Measurements from ENCODE around the gene GABRB2.

- no peak for TF ChIP-seq CTCF (IDR thresholded peaks at IDR 0.05 in 8 of 11, conservative IDR thresholded peaks at IDR 0.05 in 3 of 11)
- TF ChIP-seq POLR2A (IDR thresholded peaks at IDR 0.05): no peak
Observed at GRCh38 chr5:161406880-161407279, 139.6 kb downstream of the GABRB2 start.

Data from spleen (tissue), 7 donors.